ENCODE measurements around the gene IRAK2. TPM values are rescaled to one million over a fixed set of nuclear protein-coding genes. Genes with fewer than 3 reads are reported as not detected.

Gene IRAK2
- total RNA-seq, 1 experiment from 2014 or later = 25.1 TPM

DNA sequence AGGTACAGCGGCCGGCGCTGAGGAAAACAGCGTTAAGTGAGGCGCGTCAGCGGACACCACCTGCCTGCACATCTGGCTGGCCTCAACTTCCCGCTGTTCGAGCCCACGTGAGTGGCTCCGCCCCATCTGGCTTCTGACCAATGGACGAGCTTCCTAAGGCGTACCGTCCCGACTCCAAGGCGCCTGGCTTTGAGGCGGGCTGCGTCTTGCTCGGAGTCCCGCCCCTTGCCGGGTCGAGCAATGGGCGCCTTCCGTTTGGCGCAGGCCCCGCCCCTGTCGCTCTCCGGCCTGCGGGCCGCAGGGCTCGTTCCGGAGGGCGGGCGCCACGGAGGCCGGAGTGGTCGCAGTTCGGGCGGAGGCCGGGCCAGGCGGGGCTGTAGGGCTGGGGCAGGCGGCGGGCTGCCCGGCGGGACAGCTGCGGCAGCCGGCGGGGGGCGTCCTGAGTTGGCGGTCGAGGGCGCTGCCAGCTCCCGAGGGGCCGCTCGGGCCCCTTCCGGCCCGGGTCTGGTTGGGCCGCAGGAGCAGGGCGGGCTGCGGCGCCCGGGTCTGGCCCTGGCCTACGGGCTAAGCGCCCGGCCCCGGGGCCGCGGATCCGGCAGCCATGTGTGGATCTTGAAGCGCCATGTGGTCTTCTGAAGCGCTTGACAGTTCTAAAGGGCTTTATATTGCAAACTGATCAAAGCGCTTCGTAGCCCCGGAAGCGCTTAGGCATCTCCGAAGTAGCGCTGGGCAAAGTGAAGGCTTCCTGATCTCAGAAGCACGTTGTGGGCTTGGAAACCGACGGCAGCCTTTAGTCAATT lies 83.7 kb downstream of the IRAK2 start, which contains the start of gene TATDN2:
Gene TATDN2 (plus strand): TSS at position 276 of the 800 bp plus-strand sequence. CDS start 742 bp downstream, outside the sequence.
- Histone ChIP-seq H3K27ac (ENCODE audit: low read length) (peak within 1 kb of the TSS; percentile 85), H3K9me3 (ENCODE audit: control insufficient read depth, insufficient read depth, low read depth, low read length) (peaks cover 7% of the 10 kb centered on the region), H3K36me3 (ENCODE audit: control insufficient read depth, insufficient read depth, low read length) (no peaks in the 10 kb centered on the region; the same call in none of the 2 replicates), H3K27me3 (ENCODE audit: control insufficient read depth, insufficient read depth, low read length) (no peaks in the 10 kb centered on the region), H3K4me1 (ENCODE audit: control insufficient read depth, insufficient read depth, low read length) (peaks cover 4% of the 10 kb centered on the region), H3K4me3 (ENCODE audit: low read depth in 2 of 2, low read length in 2 of 2) (peak within 1 kb of the TSS; percentile 88)
- intact Hi-C loops (cut with micrococcal nuclease; ENCODE audit: unreplicated experiment) = no loop called here
- in situ Hi-C loops (cut with HindIII; ENCODE audit: low pct_unique_long_range_greater_than_20kb, low sequenced_read_pairs) = loop anchor here (10.0 kb wide), 1 partner anchor 84 kb away; the partner anchor contains the start of gene IRAK2
- peak; percentile 98 for ATAC-seq
- no TSS peak for BruUV-seq (replicated peaks)
- ChIA-PET CTCF (interaction anchor here (0.6 kb wide), 1 partner anchor 291 kb away, joined by 5 read pairs; no protein-coding TSS in a partner anchor), POLR2A (no interaction called here)
- TF ChIP-seq SIN3A (IDR thresholded peaks at IDR 0.05; ENCODE audit: borderline replicate concordance, insufficient read depth, low read depth, low read length) (no peak), POLR2AphosphoS5 (IDR thresholded peaks at IDR 0.05; ENCODE audit: low read depth, low read length) (peak; percentile 63), TCF7L2 (IDR thresholded peaks at IDR 0.05; ENCODE audit: low read depth, low read length) (peak; percentile 53; the same call in 1 of the 2 replicates)
- TF ChIP-seq, protein P1, sequence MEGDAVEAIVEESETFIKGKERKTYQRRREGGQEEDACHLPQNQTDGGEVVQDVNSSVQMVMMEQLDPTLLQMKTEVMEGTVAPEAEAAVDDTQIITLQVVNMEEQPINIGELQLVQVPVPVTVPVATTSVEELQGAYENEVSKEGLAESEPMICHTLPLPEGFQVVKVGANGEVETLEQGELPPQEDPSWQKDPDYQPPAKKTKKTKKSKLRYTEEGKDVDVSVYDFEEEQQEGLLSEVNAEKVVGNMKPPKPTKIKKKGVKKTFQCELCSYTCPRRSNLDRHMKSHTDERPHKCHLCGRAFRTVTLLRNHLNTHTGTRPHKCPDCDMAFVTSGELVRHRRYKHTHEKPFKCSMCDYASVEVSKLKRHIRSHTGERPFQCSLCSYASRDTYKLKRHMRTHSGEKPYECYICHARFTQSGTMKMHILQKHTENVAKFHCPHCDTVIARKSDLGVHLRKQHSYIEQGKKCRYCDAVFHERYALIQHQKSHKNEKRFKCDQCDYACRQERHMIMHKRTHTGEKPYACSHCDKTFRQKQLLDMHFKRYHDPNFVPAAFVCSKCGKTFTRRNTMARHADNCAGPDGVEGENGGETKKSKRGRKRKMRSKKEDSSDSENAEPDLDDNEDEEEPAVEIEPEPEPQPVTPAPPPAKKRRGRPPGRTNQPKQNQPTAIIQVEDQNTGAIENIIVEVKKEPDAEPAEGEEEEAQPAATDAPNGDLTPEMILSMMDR (IDR thresholded peaks at IDR 0.05) = no peak
- TF ChIP-seq, protein P2, sequence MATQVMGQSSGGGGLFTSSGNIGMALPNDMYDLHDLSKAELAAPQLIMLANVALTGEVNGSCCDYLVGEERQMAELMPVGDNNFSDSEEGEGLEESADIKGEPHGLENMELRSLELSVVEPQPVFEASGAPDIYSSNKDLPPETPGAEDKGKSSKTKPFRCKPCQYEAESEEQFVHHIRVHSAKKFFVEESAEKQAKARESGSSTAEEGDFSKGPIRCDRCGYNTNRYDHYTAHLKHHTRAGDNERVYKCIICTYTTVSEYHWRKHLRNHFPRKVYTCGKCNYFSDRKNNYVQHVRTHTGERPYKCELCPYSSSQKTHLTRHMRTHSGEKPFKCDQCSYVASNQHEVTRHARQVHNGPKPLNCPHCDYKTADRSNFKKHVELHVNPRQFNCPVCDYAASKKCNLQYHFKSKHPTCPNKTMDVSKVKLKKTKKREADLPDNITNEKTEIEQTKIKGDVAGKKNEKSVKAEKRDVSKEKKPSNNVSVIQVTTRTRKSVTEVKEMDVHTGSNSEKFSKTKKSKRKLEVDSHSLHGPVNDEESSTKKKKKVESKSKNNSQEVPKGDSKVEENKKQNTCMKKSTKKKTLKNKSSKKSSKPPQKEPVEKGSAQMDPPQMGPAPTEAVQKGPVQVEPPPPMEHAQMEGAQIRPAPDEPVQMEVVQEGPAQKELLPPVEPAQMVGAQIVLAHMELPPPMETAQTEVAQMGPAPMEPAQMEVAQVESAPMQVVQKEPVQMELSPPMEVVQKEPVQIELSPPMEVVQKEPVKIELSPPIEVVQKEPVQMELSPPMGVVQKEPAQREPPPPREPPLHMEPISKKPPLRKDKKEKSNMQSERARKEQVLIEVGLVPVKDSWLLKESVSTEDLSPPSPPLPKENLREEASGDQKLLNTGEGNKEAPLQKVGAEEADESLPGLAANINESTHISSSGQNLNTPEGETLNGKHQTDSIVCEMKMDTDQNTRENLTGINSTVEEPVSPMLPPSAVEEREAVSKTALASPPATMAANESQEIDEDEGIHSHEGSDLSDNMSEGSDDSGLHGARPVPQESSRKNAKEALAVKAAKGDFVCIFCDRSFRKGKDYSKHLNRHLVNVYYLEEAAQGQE (IDR thresholded peaks at IDR 0.05; ENCODE audit: insufficient read depth in 1 of 2, low read depth in 2 of 2, low read length in 1 of 2) = no peak
- peak; percentile 77 for DNase-seq (ENCODE audit: low read depth, low spot score)

DNA sequence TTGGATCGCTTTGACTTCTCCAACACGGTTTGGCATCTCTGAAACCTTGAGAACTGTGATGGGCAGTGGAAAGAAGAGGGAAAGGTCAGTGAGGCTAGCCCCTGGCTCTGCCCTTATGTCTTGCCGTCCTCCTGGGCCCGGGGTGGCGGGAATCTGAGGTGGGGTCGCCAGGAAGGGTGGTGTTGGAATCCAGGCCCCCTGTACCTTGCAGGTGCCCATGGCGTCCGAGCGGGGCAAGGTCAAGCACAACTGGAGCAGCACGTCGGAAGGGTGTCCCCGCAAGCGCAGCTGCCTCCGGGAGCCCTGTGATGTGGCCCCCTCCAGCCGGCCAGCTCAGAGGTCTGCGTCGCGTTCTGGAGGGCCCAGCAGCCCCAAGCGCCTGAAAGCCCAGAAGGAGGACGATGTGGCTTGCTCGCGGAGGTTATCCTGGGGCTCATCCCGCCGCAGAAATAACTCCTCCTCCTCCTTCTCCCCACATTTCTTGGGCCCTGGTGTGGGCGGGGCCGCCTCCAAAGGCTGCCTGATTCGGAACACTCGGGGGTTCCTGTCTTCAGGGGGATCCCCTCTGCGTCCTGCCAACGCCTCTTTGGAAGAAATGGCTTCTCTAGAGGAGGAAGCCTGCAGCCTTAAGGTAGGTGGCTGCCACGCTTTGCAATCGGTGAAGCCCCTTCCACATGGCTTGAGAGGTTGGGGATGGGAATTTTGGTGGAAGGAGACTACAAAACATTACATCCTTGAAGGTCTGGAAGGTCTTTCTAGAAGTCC lies 84.4 kb downstream of the IRAK2 start:
- BruUV-seq (replicated peaks) = no TSS peak
- ATAC-seq (peak; percentile 10; the same call in 1 of the 2 replicates), DNase-seq (ENCODE audit: low read depth, low spot score) (no peak)
- intact Hi-C loops (cut with micrococcal nuclease; ENCODE audit: unreplicated experiment) (no loop called here), in situ Hi-C loops (cut with HindIII; ENCODE audit: low pct_unique_long_range_greater_than_20kb, low sequenced_read_pairs) (loop anchor here (10.0 kb wide), 1 partner anchor 84 kb away; the partner anchor contains the start of gene IRAK2)
- peaks cover 7% of the 10 kb centered on the region for H3K9me3 ChIP-seq (ENCODE audit: control insufficient read depth, insufficient read depth, low read depth, low read length)
- no peaks in the 10 kb centered on the region; the same call in 1 of the 2 replicates for H3K36me3 ChIP-seq (ENCODE audit: control insufficient read depth, insufficient read depth, low read length)
- H3K27me3 ChIP-seq (ENCODE audit: control insufficient read depth, insufficient read depth, low read length) = no peaks in the 10 kb centered on the region
- H3K4me3 ChIP-seq (ENCODE audit: low read depth in 2 of 2, low read length in 2 of 2) = peak overlapping the region; percentile 88
- no peak for TF ChIP-seq SIN3A (IDR thresholded peaks at IDR 0.05; ENCODE audit: borderline replicate concordance, insufficient read depth, low read depth, low read length)
- TF ChIP-seq POLR2AphosphoS5 (IDR thresholded peaks at IDR 0.05; ENCODE audit: low read depth, low read length) = no peak
- no peak for TF ChIP-seq TCF7L2 (IDR thresholded peaks at IDR 0.05; ENCODE audit: low read depth, low read length)
- TF ChIP-seq, protein P2 (IDR thresholded peaks at IDR 0.05; ENCODE audit: insufficient read depth in 1 of 2, low read depth in 2 of 2, low read length in 1 of 2) = no peak
- TF ChIP-seq, protein P1 (IDR thresholded peaks at IDR 0.05) = no peak
- CTCF ChIA-PET = no interaction called here
- H3K27ac ChIP-seq (ENCODE audit: low read length) = peak overlapping the region; percentile 85
- POLR2A ChIA-PET = no interaction called here
- peaks cover 4% of the 10 kb centered on the region for H3K4me1 ChIP-seq (ENCODE audit: control insufficient read depth, insufficient read depth, low read length)

Data from Panc1 (cell line).